GM12874 (cell line): Measurements from ENCODE around the gene FOXO6.

ENCODE experiments used
- TF ChIP-seq, protein P1 (sequence below): IDR thresholded peaks from 2 replicates; pipeline ENCODE4 v1.5.1; 2011; ENCODE audit warnings: low read depth, mild to moderate bottlenecking, control low read depth, low read length, moderate library complexity; ENCODE audit not compliant: insufficient read depth

The FOXO6 gene

DNA sequence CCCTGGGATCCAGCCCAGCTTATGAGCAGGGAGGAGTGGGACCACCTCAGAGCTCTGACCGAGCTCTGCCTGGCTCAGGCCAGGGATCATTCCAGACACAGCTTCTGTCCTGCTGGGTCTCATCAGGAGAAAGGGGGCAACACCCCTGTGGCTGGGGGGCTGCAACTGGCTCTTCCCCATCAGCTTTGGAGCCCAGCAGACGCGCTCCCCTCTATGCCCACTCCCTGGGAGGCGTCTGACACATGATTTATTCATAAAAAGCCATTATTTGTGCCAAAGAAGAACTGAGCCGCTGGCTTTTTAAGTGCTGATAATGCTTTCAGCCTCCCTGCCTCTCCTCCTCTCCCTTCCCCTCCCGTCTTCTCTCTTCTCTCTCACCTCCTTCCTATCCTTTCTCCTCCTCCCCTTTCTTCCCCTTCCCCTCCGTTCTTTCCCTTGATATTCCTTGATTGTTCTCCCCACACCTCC lies 25.0 kb downstream of the FOXO6 start:
- TF ChIP-seq, protein P1, sequence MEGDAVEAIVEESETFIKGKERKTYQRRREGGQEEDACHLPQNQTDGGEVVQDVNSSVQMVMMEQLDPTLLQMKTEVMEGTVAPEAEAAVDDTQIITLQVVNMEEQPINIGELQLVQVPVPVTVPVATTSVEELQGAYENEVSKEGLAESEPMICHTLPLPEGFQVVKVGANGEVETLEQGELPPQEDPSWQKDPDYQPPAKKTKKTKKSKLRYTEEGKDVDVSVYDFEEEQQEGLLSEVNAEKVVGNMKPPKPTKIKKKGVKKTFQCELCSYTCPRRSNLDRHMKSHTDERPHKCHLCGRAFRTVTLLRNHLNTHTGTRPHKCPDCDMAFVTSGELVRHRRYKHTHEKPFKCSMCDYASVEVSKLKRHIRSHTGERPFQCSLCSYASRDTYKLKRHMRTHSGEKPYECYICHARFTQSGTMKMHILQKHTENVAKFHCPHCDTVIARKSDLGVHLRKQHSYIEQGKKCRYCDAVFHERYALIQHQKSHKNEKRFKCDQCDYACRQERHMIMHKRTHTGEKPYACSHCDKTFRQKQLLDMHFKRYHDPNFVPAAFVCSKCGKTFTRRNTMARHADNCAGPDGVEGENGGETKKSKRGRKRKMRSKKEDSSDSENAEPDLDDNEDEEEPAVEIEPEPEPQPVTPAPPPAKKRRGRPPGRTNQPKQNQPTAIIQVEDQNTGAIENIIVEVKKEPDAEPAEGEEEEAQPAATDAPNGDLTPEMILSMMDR, result no peak

DNA sequence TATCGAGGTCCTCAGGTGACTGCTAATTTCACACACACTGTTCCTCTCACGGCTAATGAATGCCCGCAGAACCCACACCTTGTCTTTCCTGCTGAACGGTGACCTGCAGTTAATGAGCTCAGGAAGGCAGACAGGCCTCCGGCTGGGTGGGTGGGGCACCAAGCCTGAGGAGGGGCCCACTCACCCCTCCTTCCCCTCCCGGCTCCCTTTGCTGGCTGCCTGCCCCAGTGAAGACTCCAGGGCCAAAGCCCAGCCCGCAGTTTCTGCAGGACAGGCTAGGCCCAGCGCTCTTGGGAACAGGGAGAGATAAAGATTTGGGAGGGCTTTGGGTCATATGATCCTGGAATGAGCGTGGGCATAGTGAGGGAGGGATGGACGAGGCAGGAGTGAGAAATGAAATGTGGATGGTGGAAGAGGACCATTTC lies 26.4 kb downstream of the FOXO6 start:
- TF ChIP-seq, protein P1, result no peak

DNA sequence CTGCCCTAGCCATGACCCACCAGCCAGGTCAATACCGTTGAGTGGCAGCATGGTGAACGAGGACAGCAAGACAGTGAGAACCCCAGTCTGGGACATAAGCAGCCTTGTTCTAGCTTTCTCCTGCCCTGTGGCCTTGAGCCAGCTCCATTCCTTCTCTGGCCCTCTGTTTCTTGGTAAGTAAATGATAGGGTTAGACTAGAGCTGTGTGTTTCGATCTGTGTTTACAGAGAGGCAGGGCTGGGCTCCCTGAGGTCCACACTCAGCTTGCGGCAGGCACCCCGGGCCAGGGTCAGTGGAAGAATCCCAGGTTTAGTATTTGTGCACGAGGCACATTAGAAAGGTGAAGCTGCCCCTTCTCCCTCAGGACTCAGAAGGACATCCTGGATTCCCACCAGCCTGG lies 27.3 kb downstream of the FOXO6 start:
- TF ChIP-seq, protein P1, result no peak

DNA sequence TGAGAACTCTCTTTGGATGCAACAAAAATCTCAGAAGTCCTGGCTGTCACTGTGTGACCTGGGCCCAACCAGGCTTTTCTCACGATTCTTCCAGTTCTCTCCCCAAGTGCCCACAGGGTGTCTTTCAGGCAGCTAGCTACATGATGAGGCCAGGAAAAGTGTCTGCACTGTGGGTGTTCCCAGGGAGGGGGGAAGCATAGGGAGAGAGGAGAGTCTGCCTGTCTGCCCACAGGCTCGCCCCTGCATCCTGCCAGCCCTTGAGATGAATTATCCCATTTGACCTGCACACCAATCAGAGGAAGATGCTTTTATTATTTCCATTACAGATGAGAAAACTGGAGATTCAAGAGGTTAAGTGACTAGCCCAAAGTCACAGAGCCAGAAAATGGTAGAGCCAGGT lies 27.8 kb downstream of the FOXO6 start:
- TF ChIP-seq, protein P1, result no peak

DNA sequence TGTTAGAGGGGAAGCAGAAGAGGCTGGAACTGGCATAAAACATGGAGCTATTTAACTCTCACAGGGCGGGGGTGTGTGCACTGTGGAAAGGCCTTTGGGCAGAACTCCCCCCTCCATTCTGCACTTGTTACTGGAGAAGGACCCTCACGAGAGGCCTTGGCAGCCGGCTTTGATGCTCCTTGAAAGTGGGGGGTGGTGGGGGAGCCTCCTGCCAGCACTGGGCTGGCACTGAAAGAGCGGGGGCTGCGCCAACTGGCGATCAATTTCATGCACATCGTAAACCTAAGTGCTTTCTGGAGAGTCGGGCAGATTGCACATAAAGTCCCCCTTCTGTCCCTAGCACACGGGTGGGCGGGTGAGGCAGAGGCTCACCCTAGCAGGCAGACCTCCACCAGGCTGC lies 28.9 kb downstream of the FOXO6 start:
- TF ChIP-seq, protein P1, result no peak

DNA sequence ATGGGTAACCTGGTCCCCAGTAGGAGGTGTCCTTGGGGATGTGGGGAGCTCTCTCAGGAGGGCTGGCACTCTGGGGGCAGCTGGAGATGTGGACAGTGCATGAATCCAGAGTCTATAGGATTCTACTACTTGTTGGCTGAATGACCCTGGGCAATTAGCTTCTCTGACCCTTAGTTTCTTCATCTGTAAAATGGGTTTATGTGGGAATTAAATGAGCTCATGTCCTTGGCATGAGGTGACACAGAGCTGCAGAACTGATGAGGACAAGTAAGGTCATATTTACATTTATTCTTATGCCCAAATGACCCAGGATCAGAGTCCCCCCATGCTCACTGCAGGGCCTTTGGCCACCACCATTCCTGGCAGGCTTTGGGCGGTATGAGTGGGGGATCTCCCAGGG lies 29.3 kb downstream of the FOXO6 start:
- TF ChIP-seq, protein P1, result no peak

DNA sequence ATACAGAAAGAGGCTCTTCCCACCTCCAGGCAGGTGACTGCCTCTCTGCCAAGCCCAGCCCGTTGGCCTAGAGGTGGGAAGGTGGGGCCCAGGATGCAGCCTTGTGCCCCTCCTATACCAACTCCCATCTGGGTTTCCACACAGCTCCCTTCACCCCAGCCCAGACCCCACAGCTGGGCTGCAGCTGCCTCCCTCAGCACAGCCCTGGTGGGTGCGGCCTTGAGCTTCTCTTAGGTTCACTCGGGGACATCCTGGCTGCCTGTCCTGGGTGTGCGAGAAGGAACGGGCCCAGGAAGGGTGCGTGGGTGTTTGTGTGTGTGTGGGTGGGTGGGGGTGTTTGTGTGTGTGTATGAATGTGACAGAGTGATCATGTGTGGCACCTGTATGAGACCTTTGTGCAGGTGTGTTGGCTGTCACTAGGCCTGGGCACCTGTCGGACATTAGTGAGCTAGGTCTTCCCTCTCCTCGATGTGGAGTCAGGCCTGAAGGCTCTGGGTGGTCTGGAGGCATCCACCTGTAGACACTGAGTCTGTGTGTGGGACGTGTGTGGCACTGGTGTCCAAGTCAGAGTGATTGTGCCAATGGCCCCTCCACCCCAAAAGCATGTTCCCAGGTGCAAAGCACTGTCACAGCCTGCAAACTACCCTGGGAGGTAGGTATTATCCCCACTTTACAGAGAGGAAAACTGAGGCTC lies 30.7 kb downstream of the FOXO6 start:
- TF ChIP-seq, protein P1, result no peak
